ENCODE measurements around the gene CAPRIN1.
A peak's percentile ranks its signal among the peaks of the same experiment; 100 is the strongest.
"Not testable (repeated sequence)": the region's sequence is repeated elsewhere in the genome, so short reads cannot be mapped to it uniquely, and the experiment has no call there.

CAPRIN1 gene

GRCh38 chr11:34050581-34051348 is 766 bp upstream of the CAPRIN1 start:
- no peak for DNase-seq (ENCODE audit: low read depth in 2 of 2)

GRCh38 chr11:34052036-34052607 is 591 bp downstream of the CAPRIN1 start:
- peak; percentile 69 to 77 for DNase-seq (ENCODE audit: low read depth in 2 of 2)

GRCh38 chr11:34052608-34053160 is 1.2 kb downstream of the CAPRIN1 start:
- DNase-seq (ENCODE audit: low read depth in 2 of 2) = no peak

DNA sequence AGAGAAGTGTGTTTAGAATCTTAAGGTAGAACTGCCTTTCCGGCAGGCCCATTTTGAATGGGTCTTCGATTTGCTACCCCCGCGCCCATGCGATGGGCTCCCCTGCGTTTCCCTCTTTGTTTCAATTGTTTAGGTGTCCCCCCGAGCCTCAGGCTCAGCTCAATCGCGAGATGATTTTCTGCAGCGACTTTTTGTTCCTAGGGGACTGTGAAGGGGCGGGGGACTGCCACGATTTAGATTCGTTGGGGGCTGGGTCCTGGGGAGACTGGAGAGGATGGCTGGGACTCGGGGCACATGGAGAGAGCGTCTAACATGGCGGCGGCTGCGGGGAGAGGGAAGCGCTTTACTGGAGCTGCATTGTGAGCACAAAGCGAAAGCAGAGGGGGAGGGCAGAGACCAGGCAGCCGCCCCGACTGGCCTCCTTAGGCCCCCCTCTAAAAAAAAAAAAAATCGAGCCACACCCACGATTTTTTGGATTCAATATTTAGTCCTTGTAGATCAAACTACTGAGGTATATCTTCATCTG is 1.7 kb downstream of the CAPRIN1 start:
- DNase-seq (ENCODE audit: low read depth in 2 of 2) = peak; percentile 46 to 57

- not testable (repeated sequence) for DNase-seq (ENCODE audit: low read depth in 2 of 2)
Measured at GRCh38 chr11:34054351-34054750, 2.8 kb downstream of the CAPRIN1 start.

DNA sequence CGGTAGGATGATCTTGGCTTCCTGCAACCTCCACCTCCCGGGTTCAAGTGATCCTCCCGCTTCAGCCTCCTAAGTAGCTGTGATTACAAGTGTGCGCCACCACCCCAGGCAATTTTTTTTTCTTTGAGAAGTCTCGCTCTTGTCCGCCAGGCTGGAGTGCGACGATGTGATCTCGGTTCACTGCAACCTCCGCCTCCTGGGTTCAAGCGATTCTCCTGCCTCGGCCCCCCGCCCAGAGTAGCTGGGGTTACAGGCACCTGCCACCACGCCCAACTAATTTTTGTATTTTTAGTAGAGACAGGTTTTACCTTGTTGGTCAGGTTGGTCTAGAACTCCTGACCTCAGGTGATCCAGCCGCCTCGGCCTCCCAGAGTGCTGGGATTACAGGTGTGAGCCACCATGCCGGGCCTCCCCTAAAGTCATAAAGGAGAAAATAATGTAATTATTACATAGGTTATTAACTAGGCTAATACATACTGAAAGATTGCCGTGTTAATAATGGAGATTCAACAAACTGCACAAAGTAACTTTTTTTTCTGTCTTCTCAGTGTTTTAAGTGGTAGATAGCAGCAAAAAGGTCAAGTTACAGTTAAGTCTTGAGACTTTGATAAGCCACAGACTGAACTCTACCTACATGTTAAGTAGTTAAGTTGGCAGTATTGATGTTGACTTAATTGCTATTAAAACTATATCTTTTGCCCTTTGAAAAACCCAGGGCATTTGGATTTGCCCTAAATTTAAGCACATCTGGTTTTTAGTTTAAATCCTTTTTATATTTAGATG is 3.9 kb downstream of the CAPRIN1 start:
- no peak for DNase-seq (ENCODE audit: low read depth in 2 of 2)

- DNase-seq (ENCODE audit: low read depth in 2 of 2) = no peak
Measured at GRCh38 chr11:34056672-34057071, 5.1 kb downstream of the CAPRIN1 start.

DNA sequence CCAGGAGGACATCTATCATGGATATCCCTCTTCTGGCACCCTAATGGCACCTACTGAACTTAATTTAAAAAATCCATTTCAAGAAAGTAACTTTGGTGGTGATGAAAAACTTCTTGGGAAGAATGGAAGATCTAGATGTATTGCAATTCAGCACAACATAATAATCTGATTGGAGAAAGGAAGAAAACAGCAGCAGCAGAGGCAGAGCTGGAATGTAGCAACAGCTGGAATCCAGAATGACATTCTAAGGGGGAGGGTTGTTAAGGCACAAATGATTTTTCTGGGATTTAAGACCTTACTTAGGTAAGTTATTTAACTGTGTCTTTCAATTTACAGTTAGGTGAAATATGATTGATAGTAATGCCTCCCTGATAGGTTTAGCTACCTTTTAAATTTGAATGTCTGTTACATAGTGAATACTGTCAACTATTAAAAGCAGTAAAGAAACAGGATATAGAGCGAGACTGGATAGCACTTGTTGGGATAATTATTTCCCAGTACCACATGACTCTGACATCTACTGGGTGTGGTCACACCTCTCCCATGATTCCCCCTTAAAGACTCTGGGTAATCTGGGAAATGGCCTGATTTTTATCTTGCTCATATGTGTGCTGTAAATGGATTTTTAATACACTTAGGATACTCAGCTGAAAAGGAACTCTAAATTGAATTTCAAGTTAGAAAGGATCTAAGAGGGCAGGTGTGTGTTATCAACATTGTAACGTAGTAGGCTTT is 11.7 kb downstream of the CAPRIN1 start:
- DNase-seq (ENCODE audit: low read depth in 2 of 2) = no peak

- DNase-seq (ENCODE audit: low read depth in 2 of 2) = no peak
Measured at GRCh38 chr11:34064291-34064690, 12.8 kb downstream of the CAPRIN1 start.

GRCh38 chr11:34065505-34066203 is 14.1 kb downstream of the CAPRIN1 start:
- no peak for DNase-seq (ENCODE audit: low read depth in 2 of 2)

DNA sequence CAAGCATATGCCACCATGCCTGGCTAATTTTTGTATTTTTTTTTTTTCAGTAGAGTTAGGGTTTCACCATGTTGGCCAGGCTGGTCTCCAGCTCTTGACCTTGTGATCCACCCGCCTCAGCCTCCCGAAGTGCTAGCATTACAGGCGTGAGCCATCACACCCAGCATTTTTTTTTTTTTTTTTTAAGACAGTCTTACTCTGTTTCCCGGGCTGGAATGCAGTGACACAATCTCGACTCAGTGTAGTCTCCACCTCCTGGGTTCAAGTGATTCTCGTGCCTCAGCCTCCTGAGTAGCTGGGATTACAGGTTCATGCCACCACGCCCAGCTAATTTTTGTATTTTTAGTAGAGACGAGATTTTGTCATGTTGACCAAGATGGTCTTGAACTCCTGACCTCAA is 15.2 kb downstream of the CAPRIN1 start:
- DNase-seq (ENCODE audit: low read depth in 2 of 2) = not testable (repeated sequence)

DNA sequence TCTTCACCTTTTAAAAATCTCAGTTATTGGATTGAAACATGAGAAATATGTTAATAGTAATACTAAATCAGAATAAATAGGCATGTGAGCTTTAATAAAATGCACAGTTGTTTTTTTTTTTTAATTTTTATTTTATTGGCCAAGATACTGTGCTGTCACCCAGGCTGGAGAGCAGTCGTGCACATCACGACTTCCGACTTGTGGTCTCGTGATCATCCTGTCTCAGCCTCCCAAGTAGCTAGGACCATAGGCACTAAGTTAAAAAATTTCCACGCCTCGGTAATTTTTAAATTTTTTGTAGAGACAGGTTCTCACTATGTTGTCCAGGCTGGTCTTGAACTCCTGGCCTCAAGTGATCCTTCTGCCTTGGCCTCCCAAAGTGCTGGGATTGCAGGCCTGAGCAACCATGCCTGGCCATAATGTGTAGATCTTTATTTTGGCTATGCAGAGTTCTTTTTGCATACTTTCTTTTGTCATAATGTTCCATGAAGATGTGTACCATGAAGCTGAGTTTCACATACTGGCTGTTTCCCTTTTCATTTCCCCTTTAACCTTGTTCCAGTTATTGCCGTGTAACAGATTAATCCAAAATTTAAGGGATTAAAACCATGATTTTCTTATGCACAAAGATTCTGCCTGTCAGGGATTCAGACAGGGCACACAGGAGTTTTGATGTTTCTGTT is 16.0 kb downstream of the CAPRIN1 start:
- no peak for DNase-seq (ENCODE audit: low read depth in 2 of 2)

- DNase-seq (ENCODE audit: low read depth in 2 of 2) = no peak
Measured at GRCh38 chr11:34068111-34068510, 16.6 kb downstream of the CAPRIN1 start.

DNA sequence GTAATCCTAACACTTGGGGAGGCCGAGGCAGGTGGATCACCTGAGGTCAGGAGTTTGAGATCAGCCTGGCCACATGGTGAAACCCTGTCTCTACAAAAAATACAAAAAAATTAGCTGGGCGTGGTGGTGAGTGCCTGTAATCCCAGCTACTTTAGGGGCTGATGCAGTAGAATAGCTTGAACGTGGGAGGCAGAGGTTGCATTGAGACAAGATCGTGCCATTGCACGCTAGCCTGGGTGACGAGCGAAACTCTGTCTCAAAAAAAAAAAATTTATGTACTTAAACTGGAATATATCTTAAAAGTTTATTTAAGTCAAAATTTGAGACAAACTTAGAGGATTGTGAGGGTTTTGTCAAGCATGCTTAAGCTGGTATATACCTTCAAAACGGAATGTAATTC is 19.8 kb downstream of the CAPRIN1 start:
- DNase-seq (ENCODE audit: low read depth in 2 of 2) = not testable (repeated sequence)

- DNase-seq (ENCODE audit: low read depth in 2 of 2) = no peak
Measured at GRCh38 chr11:34072041-34072440, 20.5 kb downstream of the CAPRIN1 start.

DNA sequence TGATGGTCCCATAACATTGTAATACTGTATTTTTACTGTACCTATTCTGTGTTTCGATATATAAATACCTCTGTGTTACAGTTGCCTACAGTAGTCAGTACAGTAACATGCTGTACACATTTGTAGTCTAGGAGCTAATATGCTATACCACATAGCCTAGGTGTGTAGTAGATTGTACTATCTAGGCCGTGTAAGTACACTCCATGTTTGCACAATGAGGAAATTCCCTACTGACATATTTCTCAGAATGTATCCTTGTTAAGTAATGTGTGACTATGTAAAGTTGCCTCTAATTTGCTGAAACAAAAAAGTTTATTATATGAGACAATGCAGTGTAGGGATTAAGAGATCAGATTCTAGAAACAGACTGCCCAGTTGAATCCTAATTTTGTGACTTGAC is 21.3 kb downstream of the CAPRIN1 start:
- no peak for DNase-seq (ENCODE audit: low read depth in 2 of 2)

DNA sequence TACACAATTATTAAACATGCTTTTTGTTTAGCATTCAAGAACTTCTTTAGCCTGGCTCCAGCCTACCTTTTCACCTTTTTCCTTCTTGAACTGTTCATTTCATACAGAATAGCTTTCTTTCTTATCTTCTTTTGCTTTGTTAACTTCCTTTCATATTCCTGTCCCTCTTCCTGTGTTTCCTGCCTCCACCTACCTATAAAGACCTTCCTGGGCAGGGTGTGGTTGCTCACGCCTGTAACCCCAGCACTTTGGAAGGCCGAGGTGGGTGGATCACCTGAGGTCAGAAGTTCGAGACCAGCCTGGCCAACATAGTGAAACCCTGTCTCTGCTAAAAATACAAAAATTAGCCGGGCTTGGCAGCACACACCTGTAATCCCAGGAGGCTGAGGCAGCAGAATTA is 22.9 kb downstream of the CAPRIN1 start:
- no peak for DNase-seq (ENCODE audit: low read depth in 2 of 2)

DNA sequence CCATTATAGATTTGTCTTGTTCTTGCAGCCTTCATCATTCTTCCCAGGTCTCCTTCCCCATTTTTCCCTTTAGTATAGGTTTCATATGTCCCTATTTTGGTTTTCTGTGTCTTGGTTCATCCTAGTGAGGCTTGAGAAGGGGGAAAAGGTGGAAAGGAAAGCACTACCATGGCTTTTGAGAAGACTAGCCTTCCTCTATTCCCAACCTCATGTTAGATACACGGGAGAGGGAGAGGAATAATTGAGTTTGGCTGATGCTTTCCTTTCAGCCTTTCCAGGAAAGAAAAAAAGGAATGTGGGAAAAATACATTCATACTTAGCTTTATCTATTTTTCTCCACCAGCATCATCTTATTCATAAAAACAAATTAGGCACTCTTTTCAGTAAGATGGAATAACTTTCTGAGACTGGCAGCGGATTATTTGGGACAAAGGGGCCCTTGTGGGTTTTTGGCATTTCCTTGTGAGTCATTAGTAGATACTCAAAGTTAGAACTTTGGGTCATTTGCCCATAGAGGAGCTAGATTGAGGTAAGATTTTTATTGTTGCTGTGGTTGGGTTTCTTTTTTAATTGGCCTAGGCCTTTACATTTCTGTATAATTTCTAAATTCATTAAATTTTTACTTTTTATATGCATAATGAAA is 23.8 kb downstream of the CAPRIN1 start:
- no peak for DNase-seq (ENCODE audit: low read depth in 2 of 2)

DNA sequence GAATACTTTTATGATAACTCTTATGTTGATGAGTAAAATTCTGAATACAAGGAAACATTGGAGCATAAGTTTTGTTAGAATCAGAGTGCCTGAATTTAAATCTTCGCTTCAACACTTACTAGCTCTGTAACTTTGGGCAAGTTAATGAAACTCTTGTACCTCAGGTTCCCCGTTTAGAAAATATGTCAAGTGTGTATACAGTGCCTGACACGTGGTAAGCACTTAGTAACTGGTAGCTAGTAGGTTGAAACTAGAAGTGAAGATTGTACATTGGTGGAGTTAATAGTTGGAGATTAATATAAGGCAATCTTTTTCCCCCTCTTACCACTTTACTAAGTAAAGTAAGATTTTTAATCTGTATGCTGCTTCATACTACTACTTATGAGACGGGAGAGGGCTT is 29.1 kb downstream of the CAPRIN1 start:
- DNase-seq (ENCODE audit: low read depth in 2 of 2) = no peak

- DNase-seq (ENCODE audit: low read depth in 2 of 2) = no peak
Measured at GRCh38 chr11:34084637-34085036, 33.1 kb downstream of the CAPRIN1 start.

Measured in stimulated activated CD8-positive, alpha-beta memory T cell treated with anti-CD3 and anti-CD28 coated beads, Interleukin-7, amount 100 ng/mL, for 1 hour (primary cell).